Activated CD8-positive, alpha-beta T cell treated with anti-CD3 and anti-CD28 coated beads for 36 hours (primary cell): ENCODE measurements around the gene NFATC2. TPM values are rescaled to one million over a fixed set of nuclear protein-coding genes. Genes with fewer than 3 reads are reported as not detected.
A peak's percentile ranks its signal among the peaks of the same experiment; 100 is the strongest.

Source experiments
- ATAC-seq: fragments of 200-7000 bp; cut with Tn5 transposase; one replicate; pipeline ENCODE4 v1.10.0; 2021; ENCODE audit warnings: mild to moderate bottlenecking, moderate library complexity
- CTCF ChIA-PET: fragments of 350-600 bp; sonication (Branson Sonifier 250); formaldehyde crosslinking; loops from one replicate; lab custom pipeline; 2021; ENCODE audit warnings: antibody characterized with exemption; lab: Charles Lee
- POLR2A ChIA-PET: fragments of 350-600 bp; sonication (Branson Sonifier 250); formaldehyde crosslinking; loops from one replicate; lab custom pipeline; 2021; ENCODE audit warnings: antibody characterized with exemption; lab: Charles Lee
- DNase-seq: peaks from one replicate; pipeline ENCODE4 v3.0.0-alpha.2; 2020
- H3K27ac Mint-ChIP-seq: one replicate; pipeline ENCODE4 v1.8.0; 2021; ENCODE audit warnings: mild to moderate bottlenecking, mixed read lengths
- H3K27me3 Mint-ChIP-seq: one replicate; pipeline ENCODE4 v1.8.0; 2021; ENCODE audit warnings: mixed read lengths
- H3K36me3 Mint-ChIP-seq: one replicate; pipeline ENCODE4 v1.8.0; 2021; ENCODE audit warnings: low read depth, mixed read lengths
- H3K4me1 Mint-ChIP-seq: one replicate; pipeline ENCODE4 v1.8.0; 2021; ENCODE audit warnings: low read depth, mixed read lengths
- H3K4me3 Mint-ChIP-seq: one replicate; pipeline ENCODE4 v1.8.0; 2021; ENCODE audit warnings: mild to moderate bottlenecking, moderate library complexity, mixed read lengths
- H3K9me3 Mint-ChIP-seq: one replicate; pipeline ENCODE4 v1.8.0; 2021; ENCODE audit warnings: mixed read lengths
- intact Hi-C: fragments of 100-400 bp; cut with micrococcal nuclease; formaldehyde crosslinking; loops from one replicate; pipeline ENCODE4 v1.10.0; 2022
- total RNA-seq, 2 experiments: library from RNA; stranded (reverse); gene quantifications; one replicate each; pipeline ENCODE4 v1.2.3, GENCODE V29; 2021
- TF ChIP-seq, protein P1 (sequence below): fragments of 200-600 bp; IDR thresholded peaks from one replicate; pipeline ENCODE4 v1.8.0; 2022; ENCODE audit warnings: antibody characterized with exemption, mild to moderate bottlenecking

The NFATC2 gene
- total RNA-seq, 2 experiments from 2014 or later = 38.3 to 40.9 TPM

DNA sequence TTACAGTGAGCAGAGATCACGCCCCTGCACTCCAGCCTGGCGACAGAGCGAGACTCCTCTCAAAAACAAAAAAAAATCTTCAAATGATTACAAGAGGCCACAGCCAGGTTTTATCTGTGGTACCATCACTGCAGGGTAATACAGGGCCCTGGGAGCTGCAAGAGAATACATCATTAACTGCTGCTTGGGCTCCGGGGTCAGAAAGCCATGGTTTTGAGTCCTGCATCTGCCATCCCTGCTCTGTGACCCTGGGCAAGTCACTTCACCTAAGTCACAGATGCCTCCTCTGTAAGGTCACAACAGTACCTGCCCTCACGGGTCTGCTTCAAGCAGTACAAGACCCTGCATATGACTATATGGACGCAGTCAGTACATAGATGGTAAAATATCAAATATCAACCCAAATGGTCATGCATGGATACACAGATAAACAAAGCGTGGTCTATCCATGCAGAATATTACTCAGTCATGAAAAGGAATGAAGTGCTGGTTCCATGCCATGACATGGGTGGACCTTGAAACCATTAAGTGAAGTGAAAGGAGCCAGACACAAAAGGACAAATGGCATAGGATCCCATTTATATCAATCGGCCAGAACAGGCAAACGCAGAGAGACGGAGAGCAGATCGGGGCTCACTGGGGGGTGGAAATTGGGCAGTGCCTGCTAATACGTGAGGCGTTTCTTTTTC lies 83.6 kb downstream of the NFATC2 start:
- peaks cover 4% of the 10 kb centered on the region for H3K9me3 Mint-ChIP-seq
- intact Hi-C loops = no loop called here
- H3K4me3 Mint-ChIP-seq = no peak overlapping the region
- ChIA-PET CTCF (no interaction called here), POLR2A (interaction anchor here (1.2 kb wide), 1 partner anchor 11 kb away, joined by 3 read pairs; no protein-coding TSS in a partner anchor)
- TF ChIP-seq, protein P1, sequence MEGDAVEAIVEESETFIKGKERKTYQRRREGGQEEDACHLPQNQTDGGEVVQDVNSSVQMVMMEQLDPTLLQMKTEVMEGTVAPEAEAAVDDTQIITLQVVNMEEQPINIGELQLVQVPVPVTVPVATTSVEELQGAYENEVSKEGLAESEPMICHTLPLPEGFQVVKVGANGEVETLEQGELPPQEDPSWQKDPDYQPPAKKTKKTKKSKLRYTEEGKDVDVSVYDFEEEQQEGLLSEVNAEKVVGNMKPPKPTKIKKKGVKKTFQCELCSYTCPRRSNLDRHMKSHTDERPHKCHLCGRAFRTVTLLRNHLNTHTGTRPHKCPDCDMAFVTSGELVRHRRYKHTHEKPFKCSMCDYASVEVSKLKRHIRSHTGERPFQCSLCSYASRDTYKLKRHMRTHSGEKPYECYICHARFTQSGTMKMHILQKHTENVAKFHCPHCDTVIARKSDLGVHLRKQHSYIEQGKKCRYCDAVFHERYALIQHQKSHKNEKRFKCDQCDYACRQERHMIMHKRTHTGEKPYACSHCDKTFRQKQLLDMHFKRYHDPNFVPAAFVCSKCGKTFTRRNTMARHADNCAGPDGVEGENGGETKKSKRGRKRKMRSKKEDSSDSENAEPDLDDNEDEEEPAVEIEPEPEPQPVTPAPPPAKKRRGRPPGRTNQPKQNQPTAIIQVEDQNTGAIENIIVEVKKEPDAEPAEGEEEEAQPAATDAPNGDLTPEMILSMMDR = no peak
- no peak overlapping the region for H3K27ac Mint-ChIP-seq
- H3K4me1 Mint-ChIP-seq = peaks cover 33% of the 10 kb centered on the region
- no peaks in the 10 kb centered on the region for H3K27me3 Mint-ChIP-seq
- ATAC-seq (no peak), DNase-seq (no peak)
- peaks cover 58% of the 10 kb centered on the region for H3K36me3 Mint-ChIP-seq

DNA sequence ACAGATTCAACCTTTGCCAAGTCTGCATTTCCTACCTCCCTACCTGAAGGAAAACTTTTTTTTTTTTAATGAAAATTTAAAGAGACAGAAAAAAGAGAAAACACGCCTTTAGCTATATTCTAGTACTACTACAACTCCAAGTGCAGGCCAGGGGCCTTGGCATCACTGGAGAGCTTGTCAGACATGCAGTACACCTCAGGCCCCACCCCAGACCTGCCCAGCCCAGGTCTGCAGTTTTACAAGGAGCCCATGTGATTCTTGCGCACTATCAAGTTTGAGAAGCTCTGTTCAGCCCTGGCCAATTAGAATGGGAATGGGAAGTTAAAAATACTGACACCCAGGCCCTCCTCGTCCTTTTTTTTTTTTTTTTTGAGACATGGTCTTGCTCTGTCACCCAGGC lies 85.0 kb downstream of the NFATC2 start:
- Mint-ChIP-seq H3K27ac (peak overlapping the region; percentile 73), H3K27me3 (no peaks in the 10 kb centered on the region), H3K36me3 (peaks cover 63% of the 10 kb centered on the region), H3K4me1 (peaks cover 25% of the 10 kb centered on the region), H3K9me3 (peaks cover 4% of the 10 kb centered on the region), H3K4me3 (no peak overlapping the region)
- ATAC-seq (no peak), DNase-seq (no peak)
- CTCF ChIA-PET = interaction anchor here (0.9 to 1.3 kb wide), 2 partner anchors 43 to 83 kb away, joined by 3 read pairs; no protein-coding TSS in a partner anchor
- TF ChIP-seq, protein P1 = no peak
- POLR2A ChIA-PET = interaction anchor here (0.9 to 1.2 kb wide), 2 partner anchors 15 to 32 kb away, joined by 4 read pairs; no protein-coding TSS in a partner anchor
- intact Hi-C loops = no loop called here

DNA sequence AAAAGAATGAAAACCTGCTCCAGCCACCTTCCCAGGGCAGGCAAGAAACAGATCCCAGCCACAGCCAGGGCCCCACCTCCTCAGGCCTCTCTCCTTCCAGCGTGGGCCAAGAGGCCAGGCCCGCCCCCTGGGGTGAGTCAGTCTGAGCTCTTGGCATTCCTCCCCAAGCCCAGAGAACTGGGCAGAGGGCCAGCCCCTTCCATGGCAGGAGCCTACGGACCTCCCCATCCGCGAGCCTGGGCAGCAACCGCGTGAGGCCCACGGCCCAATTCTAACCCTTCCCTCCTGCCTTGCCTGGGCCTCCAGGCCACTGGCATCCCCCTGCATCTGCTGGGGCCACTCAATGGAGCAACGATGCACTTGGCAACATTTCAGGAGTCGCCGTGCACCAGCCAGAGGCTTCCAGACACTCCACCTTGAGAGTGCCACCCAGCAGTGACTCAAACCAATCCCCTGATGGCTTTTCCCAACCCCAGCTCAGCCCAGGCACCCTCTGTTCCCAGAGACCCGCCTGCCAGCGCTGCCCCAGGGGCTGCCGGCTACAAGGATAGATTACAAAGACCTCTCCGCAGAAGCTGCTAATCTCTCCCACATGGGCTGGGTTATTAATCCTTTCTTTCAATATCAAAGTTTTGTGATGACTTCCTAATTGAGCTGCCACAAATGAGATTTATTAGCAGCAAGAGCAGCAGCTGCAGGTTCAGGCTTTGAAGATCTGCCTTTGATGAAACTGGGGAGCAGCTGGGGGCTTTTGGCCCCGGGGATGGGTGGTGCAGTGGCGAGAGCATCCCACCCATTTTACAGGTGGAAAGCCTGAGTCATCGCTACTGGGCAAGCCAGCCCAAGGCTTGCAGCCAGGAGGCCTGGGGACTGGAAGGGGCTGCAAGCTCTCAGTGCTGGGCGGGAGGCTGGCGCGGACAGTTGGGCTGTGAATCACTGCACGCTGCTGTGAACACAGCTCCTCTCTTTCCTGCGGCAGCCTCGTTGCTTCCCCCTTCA lies 85.7 kb downstream of the NFATC2 start:
- TF ChIP-seq, protein P1 = no peak
- Mint-ChIP-seq H3K27ac (peak overlapping the region; percentile 73), H3K36me3 (peaks cover 69% of the 10 kb centered on the region), H3K9me3 (peaks cover 4% of the 10 kb centered on the region), H3K27me3 (no peaks in the 10 kb centered on the region), H3K4me1 (peaks cover 25% of the 10 kb centered on the region), H3K4me3 (no peak overlapping the region)
- intact Hi-C loops = no loop called here
- ChIA-PET POLR2A (interaction anchor here (0.5 to 1.2 kb wide), 3 partner anchors 15 to 42 kb away, joined by 3 to 4 read pairs (median 4); no protein-coding TSS in a partner anchor), CTCF (interaction anchor here (0.9 to 1.3 kb wide), 2 partner anchors 42 to 84 kb away, joined by 3 read pairs; no protein-coding TSS in a partner anchor)
- ATAC-seq = peak; percentile 64
- peak; percentile 57 for DNase-seq

DNA sequence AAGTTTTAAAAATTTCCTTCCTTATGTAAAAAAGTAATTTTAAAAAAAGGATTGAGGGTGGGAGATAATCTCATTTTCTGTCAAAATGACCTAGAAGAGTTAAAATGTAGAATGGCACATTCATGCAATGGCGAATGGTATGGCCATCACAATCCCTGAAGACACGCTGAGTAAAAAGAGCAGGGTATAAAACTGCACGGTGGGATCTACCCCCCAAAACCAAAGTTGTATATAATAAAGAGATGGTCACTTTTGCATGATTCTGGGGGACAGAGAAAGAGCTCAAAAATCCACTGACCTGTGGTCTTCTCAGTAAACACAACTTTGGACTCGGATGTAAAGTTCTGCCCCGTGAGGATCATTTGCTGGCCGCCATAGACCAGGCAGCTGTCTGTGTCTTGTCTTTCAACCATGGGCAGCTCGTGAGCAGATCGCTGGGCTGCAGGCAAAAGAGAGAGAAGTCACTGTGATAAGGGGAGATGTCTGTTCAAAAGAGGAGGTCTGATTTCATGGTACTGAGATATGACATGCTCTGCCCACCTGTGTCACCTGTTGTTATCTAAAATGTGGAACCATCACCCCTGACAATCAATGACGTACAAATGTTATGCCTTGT lies 88.2 kb downstream of the NFATC2 start:
- POLR2A ChIA-PET = interaction anchor here (0.9 to 1.3 kb wide), 3 partner anchors 9 to 87 kb away, joined by 3 to 4 read pairs (median 3); no protein-coding TSS in a partner anchor
- H3K4me1 Mint-ChIP-seq = peaks cover 25% of the 10 kb centered on the region
- H3K27me3 Mint-ChIP-seq = no peaks in the 10 kb centered on the region
- TF ChIP-seq, protein P1 = no peak
- intact Hi-C loops = no loop called here
- peaks cover 4% of the 10 kb centered on the region for H3K9me3 Mint-ChIP-seq
- DNase-seq = no peak
- no peak overlapping the region for H3K4me3 Mint-ChIP-seq
- H3K27ac Mint-ChIP-seq = no peak overlapping the region
- H3K36me3 Mint-ChIP-seq = peaks cover 68% of the 10 kb centered on the region
- CTCF ChIA-PET = interaction anchor here (0.8 to 1.2 kb wide), 2 partner anchors 25 to 140 kb away, joined by 3 to 4 read pairs; no protein-coding TSS in a partner anchor
- ATAC-seq = no peak
